Type B pancreatic cell (in vitro differentiated cells): Measurements from ENCODE around the gene HLA-B. TPM values are rescaled to one million over a fixed set of nuclear protein-coding genes. Genes with fewer than 3 reads are reported as not detected.
"Not testable (repeated sequence)": the region's sequence is repeated elsewhere in the genome, so short reads cannot be mapped to it uniquely, and the experiment has no call there.

Source experiments
- DNase-seq: peaks from one replicate; pipeline ENCODE4 v3.0.0; 2021; ENCODE audit warnings: mixed read lengths; ENCODE audit not compliant: unreplicated experiment; ENCODE audit errors: extremely low spot score
- H3K27ac Mint-ChIP-seq: 2 replicates; pipeline ENCODE4 v1.8.0; 2021; ENCODE audit warnings: mild to moderate bottlenecking, mixed read lengths
- H3K27me3 Mint-ChIP-seq: 2 replicates; pipeline ENCODE4 v1.8.0; 2021; ENCODE audit warnings: mixed read lengths
- H3K36me3 Mint-ChIP-seq: 2 replicates; pipeline ENCODE4 v1.8.0; 2021; ENCODE audit warnings: mixed read lengths
- H3K4me1 Mint-ChIP-seq: one replicate; pipeline ENCODE4 v1.8.0; 2021; ENCODE audit warnings: mixed read lengths; ENCODE audit not compliant: unreplicated experiment
- H3K4me3 Mint-ChIP-seq: 2 replicates; pipeline ENCODE4 v1.8.0; 2021; ENCODE audit warnings: mild to moderate bottlenecking, mixed read lengths
- H3K9me3 Mint-ChIP-seq: 2 replicates; pipeline ENCODE4 v1.8.0; 2021; ENCODE audit warnings: mixed read lengths
- CTCF ChIP-seq: fragments of 200-600 bp; sonication (generic); conservative IDR thresholded peaks from 2 replicates; pipeline ENCODE4 v1.5.0; 2021; ENCODE audit warnings: antibody characterized with exemption, mild to moderate bottlenecking
- total RNA-seq: library from RNA; stranded (reverse); gene quantifications from 2 replicates; pipeline ENCODE4 v1.2.1, GENCODE V29; 2021; ENCODE audit warnings: low replicate concordance

The HLA-B gene
- total RNA-seq, 1 donor from 2014 or later, result 53.9 TPM

GRCh38 chr6:31396422-31397152, 39.6 kb upstream of the HLA-B start:
- H3K27me3 Mint-ChIP-seq, result peaks cover 23% of the 10 kb centered on the region
- peak overlapping the region; percentile 84 for H3K4me3 Mint-ChIP-seq

GRCh38 chr6:31395832-31396231, 38.9 kb upstream of the HLA-B start:
- Mint-ChIP-seq H3K36me3 (peaks cover 4% of the 10 kb centered on the region), H3K27me3 (peaks cover 16% of the 10 kb centered on the region), H3K9me3 (no peaks in the 10 kb centered on the region), H3K27ac (no peak overlapping the region), H3K4me1 (peaks cover 10% of the 10 kb centered on the region), H3K4me3 (no peak overlapping the region)
- no peak for TF ChIP-seq CTCF
- no peak for DNase-seq

More at GRCh38 chr6:31396422-31397152, 39.6 kb upstream of the HLA-B start:
- peaks cover 17% of the 10 kb centered on the region for H3K4me1 Mint-ChIP-seq
- no peaks in the 10 kb centered on the region for H3K9me3 Mint-ChIP-seq
- TF ChIP-seq CTCF, result peak; percentile 85
- peak overlapping the region; percentile 40 for H3K27ac Mint-ChIP-seq
- DNase-seq, result peak; percentile 85
- H3K36me3 Mint-ChIP-seq, result peaks cover 4% of the 10 kb centered on the region

GRCh38 chr6:31394381-31394780, 37.4 kb upstream of the HLA-B start:
- Mint-ChIP-seq H3K4me1 (peaks cover 6% of the 10 kb centered on the region), H3K9me3 (no peaks in the 10 kb centered on the region), H3K27ac (no peak overlapping the region), H3K36me3 (peaks cover under 1% of the 10 kb centered on the region), H3K4me3 (no peak overlapping the region), H3K27me3 (peaks cover 4% of the 10 kb centered on the region)
- DNase-seq, result no peak
- TF ChIP-seq CTCF, result no peak

GRCh38 chr6:31393932-31394331, 37.0 kb upstream of the HLA-B start:
- DNase-seq, result no peak
- no peak for TF ChIP-seq CTCF
- no peak overlapping the region for H3K27ac Mint-ChIP-seq
- no peaks in the 10 kb centered on the region for H3K9me3 Mint-ChIP-seq
- peaks cover 3% of the 10 kb centered on the region for H3K27me3 Mint-ChIP-seq
- H3K4me3 Mint-ChIP-seq, result no peak overlapping the region
- no peaks in the 10 kb centered on the region for H3K36me3 Mint-ChIP-seq
- H3K4me1 Mint-ChIP-seq, result peaks cover 5% of the 10 kb centered on the region

GRCh38 chr6:31389802-31390132, 32.8 kb upstream of the HLA-B start:
- not testable (repeated sequence) for H3K27ac Mint-ChIP-seq, DNase-seq

GRCh38 chr6:31388916-31389801, 32.2 kb upstream of the HLA-B start:
- DNase-seq, H3K27ac Mint-ChIP-seq, H3K4me3 Mint-ChIP-seq, H3K27me3 Mint-ChIP-seq, H3K36me3 Mint-ChIP-seq, H3K4me1 Mint-ChIP-seq, H3K9me3 Mint-ChIP-seq: not testable (repeated sequence)

More at GRCh38 chr6:31389802-31390132, 32.8 kb upstream of the HLA-B start:
- not testable (repeated sequence) for H3K36me3 Mint-ChIP-seq, H3K4me1 Mint-ChIP-seq, H3K9me3 Mint-ChIP-seq, H3K4me3 Mint-ChIP-seq, H3K27me3 Mint-ChIP-seq
